Lower leg skin (tissue), 4 donors: ENCODE measurements around the gene CHML. TPM values are rescaled to one million over a fixed set of nuclear protein-coding genes. Genes with fewer than 3 reads are reported as not detected.

Experiments used
- DNase-seq, 2 donors: peaks; one replicate each; pipeline ENCODE4 v3.0.0-alpha.2; 2019; ENCODE audit warnings: low spot score in 2 of 2
- H3K4me3 ChIP-seq: fragments of 200-600 bp; sonication (generic); 2 replicates; pipeline ENCODE4 v1.5.1; 2017; ENCODE audit warnings: mild to moderate bottlenecking, low read depth; ENCODE audit not compliant: poor library complexity, severe bottlenecking
- CTCF ChIP-seq, 3 donors: fragments of 450-650 bp; IDR thresholded peaks; one replicate each; pipeline ENCODE4 v1.5.1; 2016; ENCODE audit warnings: antibody characterized with exemption in 3 of 3, mild to moderate bottlenecking in 3 of 3, moderate library complexity in 2 of 3
- POLR2A ChIP-seq, 2 donors: fragments of 450-650 bp; IDR thresholded peaks; one replicate each; pipeline ENCODE4 v1.6.1; 2016 to 2017; ENCODE audit warnings: antibody characterized with exemption in 2 of 2, mild to moderate bottlenecking in 1 of 2, moderate library complexity in 1 of 2
- WGBS, 2 donors: methylation state at CpG; one replicate each; pipeline ENCODE4 v1.1.5; 2018; 5-methylcytosine and 5-hydroxymethylcytosine counted together
- intact Hi-C: fragments of 100-400 bp; cut with DNase I; formaldehyde crosslinking; loops from one replicate; pipeline ENCODE4 v1.15.0; 2023; ENCODE audit warnings: low total_unique reads
- total RNA-seq, 4 donors: library from RNA; depleted of rRNA; stranded (reverse); fragments of >200 nt; gene quantifications; one replicate each; pipeline ENCODE4 v1.1.0, GENCODE V29; 2016

Gene CHML
- total RNA-seq, 4 donors from 2014 or later, result 7.5 to 10.6 (median 7.9) TPM

GRCh38 chr1:241652012-241652411, 11.8 kb upstream of the CHML start, which contains the start of gene WDR64:
WDR64 (plus strand) TSS chr1:241652281; CDS start chr1:241652485, 204 bp downstream.
- DNase-seq, result no peak
- intact Hi-C loops, result no loop called here
- no peak within 1 kb of the TSS for H3K4me3 ChIP-seq
- 87 to 89% methylated on average over 4 of the region's 4 CpGs for WGBS, 2 donors
- TF ChIP-seq CTCF (IDR thresholded peaks at IDR 0.05) (no peak), POLR2A (IDR thresholded peaks at IDR 0.05) (no peak)

GRCh38 chr1:241648159-241648558, 8.0 kb upstream of the CHML start:
- no peak for DNase-seq
- intact Hi-C loops, result no loop called here
- H3K4me3 ChIP-seq, result no peak overlapping the region
- 86 to 88% methylated on average over 1 of the region's 1 CpG for WGBS, 2 donors
- no peak for TF ChIP-seq CTCF (IDR thresholded peaks at IDR 0.05)
- no peak for TF ChIP-seq POLR2A (IDR thresholded peaks at IDR 0.05)

- no peak overlapping the region for H3K4me3 ChIP-seq
- whole genome bisulfite sequencing, 2 donors, result 65 to 67% methylated on average over 1 of the region's 1 CpG
- TF ChIP-seq CTCF (IDR thresholded peaks at IDR 0.05) (no peak), POLR2A (IDR thresholded peaks at IDR 0.05) (no peak)
- DNase-seq, result no peak
- intact Hi-C loops, result no loop called here
Observed at GRCh38 chr1:241647658-241648057, 7.5 kb upstream of the CHML start.

- intact Hi-C loops, result no loop called here
- 68 to 78% methylated on average over 7 of the region's 7 CpGs for WGBS, 2 donors
- no peak for DNase-seq
- H3K4me3 ChIP-seq, result no peak overlapping the region
- no peak for TF ChIP-seq CTCF (IDR thresholded peaks at IDR 0.05)
- no peak for TF ChIP-seq POLR2A (IDR thresholded peaks at IDR 0.05)
Observed at GRCh38 chr1:241646201-241646600, 6.0 kb upstream of the CHML start.

- H3K4me3 ChIP-seq, result no peak overlapping the region
- no peak for DNase-seq
- TF ChIP-seq POLR2A (IDR thresholded peaks at IDR 0.05), result no peak
- TF ChIP-seq CTCF (IDR thresholded peaks at IDR 0.05), result no peak
- intact Hi-C loops, result no loop called here
- 66 to 69% methylated on average over 4 of the region's 4 CpGs for WGBS, 2 donors
Observed at GRCh38 chr1:241645199-241645598, 5.0 kb upstream of the CHML start.

- H3K4me3 ChIP-seq, result no peak overlapping the region
- intact Hi-C loops, result no loop called here
- no peak for DNase-seq
- 96 to 97% methylated on average over 2 of the region's 2 CpGs for WGBS, 2 donors
- TF ChIP-seq CTCF (IDR thresholded peaks at IDR 0.05) (no peak), POLR2A (IDR thresholded peaks at IDR 0.05) (no peak)
Observed at GRCh38 chr1:241644259-241644658, 4.1 kb upstream of the CHML start.
